NCI-H2107 treated with DMSO at 0.1 percent for 48 hours (cell line): Measurements from ENCODE around the gene CPSF7.
"Not testable (repeated sequence)": the region's sequence is repeated elsewhere in the genome, so short reads cannot be mapped to it uniquely, and the experiment has no call there.

ENCODE experiments used
- DNase-seq: peaks from one replicate; lab custom pipeline; 2025; ENCODE audit not compliant: unreplicated experiment; lab: John Stamatoyannopoulos, UW

The CPSF7 gene

DNA sequence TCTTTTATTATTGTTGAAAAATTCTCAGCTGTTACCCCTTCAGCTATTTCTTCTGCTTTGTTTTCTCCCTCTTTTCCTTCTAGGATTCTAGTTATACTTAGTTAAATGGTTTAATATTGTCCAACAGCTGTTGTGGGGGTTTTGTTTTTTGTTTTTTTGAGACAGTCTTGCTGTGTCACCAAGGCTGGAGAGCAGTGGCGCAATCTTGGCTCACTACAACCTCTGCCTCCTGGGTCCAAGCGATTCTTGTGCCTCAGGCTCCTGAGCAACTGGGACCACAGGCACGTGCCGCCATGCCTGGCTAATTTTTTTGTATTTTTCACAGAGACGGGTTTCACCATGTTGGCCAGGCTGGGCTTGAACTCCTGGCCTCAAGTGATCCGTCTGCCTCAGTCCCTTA lies 12.8 kb upstream of the CPSF7 start:
- no peak for DNase-seq

DNA sequence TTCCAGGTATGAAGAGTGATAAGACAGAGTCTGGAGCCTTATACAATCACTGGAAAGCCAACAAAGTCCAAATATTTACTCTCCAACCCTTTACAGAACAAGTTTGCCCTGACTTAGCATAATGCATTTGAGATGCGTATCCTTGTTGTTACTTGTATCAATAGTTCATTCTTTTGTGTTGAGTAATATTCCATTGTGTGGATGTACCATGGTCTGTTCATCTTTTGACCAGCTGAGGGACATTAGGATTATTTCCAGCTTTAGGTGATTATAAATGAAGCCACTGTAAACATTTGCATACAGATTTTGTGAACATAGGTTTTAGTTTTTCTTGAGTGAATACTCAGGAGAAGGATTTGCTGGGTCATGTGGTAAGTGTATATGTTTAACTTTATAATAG lies 9.8 kb upstream of the CPSF7 start:
- no peak for DNase-seq

DNA sequence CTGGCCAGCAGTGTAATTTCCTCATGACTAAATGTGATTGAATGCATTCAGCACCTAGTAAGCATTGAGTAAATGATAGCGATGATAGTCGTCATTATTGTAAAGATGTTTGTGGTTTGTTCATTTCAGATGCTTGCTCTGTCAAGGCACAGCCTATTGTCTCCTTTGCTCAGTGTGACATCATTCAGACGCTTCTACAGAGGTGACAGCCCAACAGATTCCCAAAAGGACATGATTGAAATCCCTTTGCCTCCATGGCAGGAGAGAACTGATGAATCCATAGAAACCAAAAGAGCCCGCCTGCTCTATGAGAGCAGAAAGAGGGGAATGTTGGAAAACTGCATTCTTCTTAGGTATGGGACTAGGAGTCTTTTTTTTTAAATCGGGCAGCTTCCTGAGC lies 7.7 kb upstream of the CPSF7 start:
- DNase-seq, result no peak

DNA sequence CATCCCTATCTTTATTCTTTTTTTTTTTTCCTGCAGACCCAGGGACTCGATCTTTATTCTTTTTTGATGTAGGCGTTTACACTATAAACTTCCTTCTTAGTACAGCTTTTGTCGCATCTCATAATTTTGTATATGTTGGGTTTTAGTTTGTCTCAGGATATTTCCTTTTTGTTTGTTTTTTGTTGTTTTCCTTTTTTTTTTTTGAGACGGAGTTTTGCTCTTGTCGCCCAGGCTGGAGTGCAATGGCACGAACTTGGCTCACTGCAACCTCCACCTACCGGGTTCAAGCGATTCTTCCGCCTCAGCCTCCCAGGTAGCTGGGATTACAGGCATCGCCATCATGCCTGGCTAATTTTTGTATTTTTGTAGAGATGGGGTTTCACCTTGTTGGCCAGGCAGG lies 1.1 kb upstream of the CPSF7 start:
- DNase-seq, result not testable (repeated sequence)

DNA sequence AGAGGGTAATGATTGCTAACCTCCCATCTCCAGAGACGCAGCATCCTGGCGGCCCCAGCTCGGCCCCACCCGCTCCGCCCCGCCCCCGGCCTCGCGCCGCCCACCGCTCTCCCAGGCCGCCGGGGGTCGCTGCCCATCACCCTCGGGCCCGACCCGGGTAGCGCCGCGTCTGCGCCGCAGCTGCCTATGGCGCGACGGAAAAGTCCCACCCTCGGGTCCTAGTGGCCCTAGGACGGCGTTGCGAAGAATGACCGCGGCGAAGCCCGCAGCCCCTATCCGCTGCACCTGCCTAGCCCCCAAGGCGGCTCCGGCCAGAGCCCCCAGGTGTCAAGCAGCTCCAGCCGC lies 457 bp downstream of the CPSF7 start:
- no peak for DNase-seq

DNA sequence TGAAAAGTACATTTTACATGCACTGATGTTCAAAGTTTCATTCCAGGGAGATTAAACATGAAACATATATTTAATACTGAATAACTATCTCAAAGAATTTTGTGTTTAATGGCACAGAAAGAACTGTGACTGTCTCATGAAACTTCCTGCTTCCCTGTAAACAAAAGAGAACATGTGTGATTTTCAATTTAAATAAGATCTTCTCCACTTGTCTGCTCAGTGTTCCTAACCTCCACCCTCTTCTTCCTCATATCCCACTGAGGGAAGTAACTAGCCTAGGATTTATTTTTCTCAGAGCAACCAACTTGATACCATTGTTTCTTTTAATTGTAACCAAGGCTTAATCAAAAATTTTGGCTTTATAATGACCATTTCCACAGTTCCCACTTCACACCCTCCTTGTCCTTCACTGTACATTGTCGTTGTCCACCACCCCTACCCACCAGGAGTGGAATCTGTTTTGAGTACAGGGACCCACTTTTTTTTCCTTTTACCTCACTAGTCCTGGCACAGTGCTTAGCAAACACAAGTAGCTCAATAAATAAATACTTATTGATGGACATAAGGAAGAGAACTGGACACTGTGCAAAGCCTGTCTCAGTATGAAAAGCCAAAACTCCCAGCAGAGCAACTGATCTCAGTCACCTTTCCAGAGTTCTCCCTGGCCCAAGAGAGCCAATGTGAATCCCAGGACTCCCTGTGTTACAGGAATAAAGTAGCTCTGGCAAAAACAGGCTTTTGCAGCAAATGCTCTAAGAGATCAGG lies 4.2 kb downstream of the CPSF7 start:
- DNase-seq, result no peak

DNA sequence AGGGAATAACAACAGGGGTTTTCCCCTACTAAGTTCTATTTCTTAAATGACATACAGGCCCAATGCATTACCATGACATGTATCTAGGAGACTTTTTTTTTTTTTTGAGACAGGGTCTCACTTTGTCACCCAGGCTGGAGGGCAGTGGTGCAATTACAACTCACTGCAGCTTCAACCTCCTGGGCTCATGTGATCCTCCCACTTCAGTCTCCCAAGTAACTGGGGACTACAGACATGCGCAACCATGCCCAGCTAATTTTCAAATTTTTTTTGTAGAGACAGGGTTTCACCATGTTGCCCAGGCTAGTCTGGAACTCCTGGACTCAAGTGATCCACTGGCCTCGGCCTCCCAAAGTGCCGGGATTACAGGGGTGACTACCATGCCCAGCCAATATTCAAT lies 7.5 kb downstream of the CPSF7 start:
- DNase-seq, result no peak

DNA sequence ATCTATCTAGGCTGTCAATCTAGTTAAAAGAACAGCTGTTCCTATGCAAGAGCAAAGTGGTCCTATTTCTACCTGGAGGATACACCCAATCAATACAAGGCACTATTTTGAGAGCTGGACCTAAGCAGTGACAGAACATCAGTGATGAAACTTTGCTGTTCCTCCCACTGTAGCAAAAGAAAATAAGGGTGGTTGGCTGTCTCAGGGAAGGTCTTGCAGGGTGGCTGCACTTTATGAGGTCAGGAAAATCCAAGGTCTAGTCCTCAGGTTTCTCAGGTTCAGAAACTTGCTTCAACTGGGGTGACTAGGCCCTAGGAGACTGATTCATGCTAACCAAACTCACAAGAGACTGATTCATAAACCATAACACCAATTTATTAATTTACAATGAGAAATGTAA lies 11.6 kb downstream of the CPSF7 start:
- no peak for DNase-seq

DNA sequence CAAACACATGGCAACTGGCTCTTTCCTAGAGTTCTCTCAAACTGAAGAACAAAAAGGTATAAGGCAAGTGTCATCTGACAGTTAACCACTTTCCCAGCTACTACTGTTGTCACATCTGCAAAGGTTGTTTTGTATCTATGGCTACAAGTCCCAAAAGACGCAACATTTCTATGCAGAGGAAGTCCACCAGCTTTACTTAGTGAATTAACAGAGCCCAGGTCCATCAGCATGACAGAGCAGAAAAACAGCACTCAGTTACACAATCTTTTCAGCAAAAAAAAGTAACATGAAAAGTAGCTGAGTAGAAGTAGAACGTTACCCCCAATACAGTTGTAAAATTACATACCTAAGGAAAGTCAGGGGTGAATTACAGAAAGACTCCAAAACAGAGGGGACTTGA lies 12.1 kb downstream of the CPSF7 start:
- DNase-seq, result no peak

DNA sequence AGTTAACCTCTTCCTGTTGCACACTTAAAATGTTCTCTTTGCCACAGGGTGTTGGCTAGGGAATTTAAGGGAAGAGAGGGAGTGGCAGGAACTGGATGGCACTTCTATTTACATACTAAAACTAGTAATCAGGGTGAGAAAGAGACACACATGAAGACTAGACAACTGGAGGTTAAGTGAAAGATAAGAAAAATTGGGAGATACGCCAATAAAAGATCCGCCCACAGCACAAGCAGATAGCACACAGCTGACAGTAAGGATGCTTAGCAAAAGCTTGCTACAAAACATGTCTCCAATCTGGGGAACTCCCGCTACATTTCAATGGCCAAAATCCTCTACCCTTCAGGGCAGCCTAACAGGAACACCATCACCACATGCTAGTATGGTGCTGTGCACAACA lies 12.8 kb downstream of the CPSF7 start:
- DNase-seq, result no peak

DNA sequence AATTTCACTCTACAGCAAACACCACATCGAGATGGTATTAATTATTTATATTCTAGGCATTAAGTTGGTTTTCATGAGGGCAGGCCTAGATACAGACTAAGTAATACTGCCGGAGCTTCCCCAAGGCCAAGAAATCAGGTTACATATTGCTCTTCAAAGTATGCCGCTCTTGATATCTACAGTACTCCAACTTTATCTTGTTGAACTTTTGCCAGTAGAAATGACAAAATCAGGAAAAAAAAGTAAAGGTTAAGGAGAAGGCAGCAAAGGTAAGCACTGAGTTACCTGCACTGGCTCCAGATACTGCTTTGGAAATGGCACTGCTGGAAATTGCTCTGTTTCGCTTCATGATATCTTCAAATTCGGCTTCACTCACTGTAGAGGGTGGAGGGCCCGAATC lies 14.4 kb downstream of the CPSF7 start:
- DNase-seq, result no peak

DNA sequence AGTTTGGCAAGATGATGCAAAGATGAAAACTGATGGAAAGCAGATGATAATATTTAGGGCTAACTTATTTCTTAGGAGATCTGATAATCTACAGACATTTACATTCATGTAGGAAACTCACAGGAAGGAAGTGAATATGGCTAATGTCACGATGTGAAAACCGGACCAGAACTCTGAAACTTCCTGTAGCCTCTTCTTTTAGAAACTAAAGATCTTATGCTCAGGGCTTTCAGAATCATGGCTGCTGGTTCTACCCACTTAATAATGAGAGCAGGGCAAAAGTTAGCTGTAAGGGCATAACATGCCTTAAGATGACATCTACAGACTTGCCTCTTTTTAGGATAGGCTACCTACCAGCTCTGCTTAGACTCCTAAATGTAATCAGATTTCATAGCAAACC lies 15.2 kb downstream of the CPSF7 start:
- no peak for DNase-seq

DNA sequence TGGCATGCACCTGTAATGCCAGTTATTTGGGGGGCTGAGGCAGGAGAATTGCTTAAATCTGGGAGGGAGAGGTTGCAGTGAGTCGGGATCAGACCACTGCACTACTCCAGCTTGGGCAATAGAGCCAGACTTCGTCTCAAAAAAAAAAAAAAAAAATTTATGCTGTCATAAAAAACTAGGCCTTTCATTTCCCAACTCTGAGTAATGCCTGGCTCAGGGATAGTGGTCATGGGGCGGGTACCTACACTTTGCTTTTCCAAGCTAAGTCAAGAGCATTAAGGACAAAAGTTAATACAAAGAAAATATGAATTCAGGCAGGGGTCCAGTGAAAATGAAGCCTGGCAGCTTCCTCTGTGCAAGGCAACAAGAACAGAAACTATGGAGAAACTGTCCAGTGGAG lies 16.3 kb downstream of the CPSF7 start:
- no peak for DNase-seq

DNA sequence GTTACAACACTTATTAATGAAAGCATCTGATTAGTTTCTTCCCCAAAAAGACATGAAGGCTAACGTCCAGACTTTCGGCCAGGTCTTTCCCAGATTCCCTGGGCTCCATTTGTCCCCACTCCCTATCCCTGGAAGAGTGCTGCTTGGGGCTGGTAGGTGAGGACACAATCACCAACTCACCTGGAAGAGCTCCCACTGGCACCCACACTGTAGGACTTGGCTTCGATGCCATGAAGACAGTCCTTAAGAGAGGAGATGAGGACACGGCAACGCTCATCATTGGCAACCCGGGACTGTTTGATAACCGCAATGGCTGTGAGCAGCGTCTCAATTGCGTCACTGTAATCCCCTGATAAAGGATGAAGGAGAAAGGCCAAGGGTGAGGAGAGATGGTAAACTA lies 18.2 kb downstream of the CPSF7 start:
- DNase-seq, result no peak

DNA sequence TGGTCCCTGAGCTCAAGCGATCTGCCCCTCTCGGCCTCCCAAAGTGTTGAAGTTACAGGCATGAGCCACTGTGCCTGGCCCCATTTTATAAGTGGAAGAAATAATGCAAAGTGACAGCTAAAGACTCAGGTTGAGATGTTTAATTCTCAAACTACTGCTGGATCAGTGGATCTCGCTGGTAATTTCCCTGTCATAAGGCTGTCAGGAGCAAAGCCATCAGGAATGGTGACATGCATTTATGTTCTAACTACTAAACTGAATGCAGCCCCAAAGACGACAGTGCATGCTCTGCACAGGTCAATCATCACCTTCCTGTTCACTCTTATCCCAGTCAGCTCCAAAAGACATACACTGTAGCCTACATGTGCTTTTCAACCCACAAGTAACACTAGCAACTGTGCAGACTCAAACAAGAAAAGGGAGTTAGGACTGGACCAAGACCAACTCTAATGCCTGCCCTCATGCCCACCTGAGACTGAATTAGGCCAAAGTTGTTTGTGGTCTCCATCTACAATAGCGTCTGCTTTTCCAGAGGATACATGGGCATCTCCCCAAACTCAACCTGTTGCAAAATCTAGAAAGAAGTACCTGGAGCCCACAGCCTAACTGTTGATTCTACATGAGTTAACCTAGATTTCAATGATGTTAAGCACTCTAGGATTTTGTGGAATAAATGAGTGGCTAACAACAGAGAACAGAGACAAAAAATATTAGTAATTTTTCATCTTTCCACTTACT lies 22.6 kb downstream of the CPSF7 start:
- DNase-seq, result no peak

DNA sequence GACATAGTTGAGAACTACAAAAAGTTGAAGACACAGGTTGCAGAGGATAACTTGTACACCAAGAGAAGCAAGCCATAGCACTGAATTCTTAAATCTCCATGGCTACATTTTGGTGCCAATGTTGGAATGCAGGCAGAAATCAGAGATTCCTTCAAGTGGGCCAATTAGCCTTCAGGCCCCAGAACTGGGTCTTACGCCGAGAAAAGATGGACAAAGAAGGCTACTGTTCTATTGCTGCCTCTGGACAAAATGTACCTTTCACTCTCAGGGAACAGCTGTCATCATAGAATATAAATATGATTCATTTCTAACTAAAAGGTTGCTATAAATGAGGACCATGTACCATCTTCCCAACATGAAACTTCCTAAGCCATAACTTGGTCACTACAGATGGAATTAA lies 23.7 kb downstream of the CPSF7 start:
- no peak for DNase-seq

DNA sequence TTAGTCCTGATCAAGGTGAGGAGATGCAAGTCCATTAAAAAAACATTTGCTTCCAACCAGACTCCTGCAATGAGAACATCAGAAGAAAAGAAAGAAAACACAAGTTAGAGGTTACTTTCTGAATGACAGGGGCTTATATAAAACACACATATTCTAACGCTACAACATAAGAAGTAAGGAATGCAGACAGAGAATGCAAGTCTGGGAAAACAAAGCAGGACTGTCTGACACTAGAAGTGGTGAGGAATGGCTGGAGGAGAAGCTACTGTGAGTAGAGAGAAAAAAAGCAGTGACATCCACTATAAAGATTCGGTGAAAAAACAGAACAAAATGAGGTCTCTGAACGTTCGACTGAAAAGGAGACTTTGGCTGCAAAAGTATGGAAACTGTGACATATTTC lies 25.1 kb downstream of the CPSF7 start:
- no peak for DNase-seq

DNA sequence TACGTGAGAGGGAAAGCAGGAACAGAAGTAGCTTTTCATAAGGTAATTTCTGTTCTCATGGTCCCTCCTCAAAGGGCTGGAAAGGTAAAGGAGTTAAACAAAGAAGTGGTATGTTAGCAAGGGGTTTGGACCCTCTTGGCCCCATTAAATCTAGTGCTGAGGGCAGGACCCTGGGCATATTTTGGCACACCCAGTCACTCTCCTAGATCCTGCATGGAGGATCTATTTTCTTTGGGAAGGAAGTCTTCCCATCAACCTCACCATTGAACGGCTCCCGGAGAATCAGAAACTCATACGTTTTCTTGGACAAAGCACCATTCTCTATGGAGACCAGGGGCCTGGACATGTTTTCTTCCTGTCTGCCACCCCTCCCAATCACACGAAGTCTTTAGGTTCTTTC lies 25.7 kb downstream of the CPSF7 start:
- DNase-seq, result no peak

DNA sequence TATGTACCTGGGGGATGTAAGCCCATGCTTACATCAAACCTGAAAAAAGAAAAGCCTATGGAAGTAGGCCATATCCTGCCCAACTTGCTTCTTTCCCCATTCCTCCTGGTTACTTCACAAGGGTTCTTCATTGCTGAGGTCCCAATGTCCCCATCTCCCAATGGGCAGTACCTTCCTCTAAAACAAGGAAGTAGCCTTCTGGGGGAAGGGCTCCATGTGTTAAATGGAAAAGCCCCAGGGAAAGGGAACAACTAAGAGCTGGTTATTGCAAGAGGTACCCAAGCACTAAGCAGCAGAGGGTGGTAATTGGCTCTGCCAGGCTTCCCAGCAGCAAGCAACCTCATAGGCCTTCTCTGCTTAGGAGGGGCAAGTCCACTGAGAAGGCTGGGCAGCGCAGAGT lies 26.1 kb downstream of the CPSF7 start:
- DNase-seq, result no peak

DNA sequence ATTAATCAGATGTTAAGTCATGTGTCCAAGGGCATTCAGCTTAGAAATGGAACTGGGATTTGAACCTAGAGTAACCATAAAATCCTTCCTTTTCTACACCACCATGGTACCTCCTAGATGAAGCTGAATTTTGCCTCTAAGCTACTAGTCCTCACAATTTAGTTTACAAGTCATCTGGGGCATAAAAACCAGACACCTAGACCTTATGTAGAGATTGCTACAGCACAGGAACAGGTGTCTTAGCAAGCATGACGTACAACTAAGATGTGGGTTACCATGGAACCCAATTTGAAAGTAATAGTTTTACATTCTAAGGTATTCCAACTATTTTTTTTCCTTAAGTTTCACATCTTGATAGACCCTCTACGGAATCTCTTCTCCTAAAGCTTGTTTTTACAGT lies 28.2 kb downstream of the CPSF7 start:
- no peak for DNase-seq

DNA sequence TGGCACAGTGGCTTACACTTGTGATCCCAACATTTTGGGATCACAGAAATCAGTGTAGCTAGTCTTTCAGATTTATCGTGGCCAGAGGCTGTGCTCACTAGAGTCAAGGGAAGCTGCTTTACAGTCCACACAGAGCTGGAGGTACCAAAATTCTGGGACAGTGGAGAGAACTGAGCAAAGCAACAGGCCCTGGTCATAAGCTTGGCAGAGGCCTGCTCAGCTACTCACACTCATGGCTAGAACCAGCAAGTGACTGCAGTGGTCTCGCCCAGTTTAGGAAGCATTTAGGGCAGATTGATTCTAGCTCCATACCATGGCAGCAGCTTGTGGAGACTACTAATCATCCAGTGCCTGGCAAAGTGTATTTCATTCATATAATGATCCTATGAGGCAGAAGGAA lies 28.6 kb downstream of the CPSF7 start:
- DNase-seq, result no peak

DNA sequence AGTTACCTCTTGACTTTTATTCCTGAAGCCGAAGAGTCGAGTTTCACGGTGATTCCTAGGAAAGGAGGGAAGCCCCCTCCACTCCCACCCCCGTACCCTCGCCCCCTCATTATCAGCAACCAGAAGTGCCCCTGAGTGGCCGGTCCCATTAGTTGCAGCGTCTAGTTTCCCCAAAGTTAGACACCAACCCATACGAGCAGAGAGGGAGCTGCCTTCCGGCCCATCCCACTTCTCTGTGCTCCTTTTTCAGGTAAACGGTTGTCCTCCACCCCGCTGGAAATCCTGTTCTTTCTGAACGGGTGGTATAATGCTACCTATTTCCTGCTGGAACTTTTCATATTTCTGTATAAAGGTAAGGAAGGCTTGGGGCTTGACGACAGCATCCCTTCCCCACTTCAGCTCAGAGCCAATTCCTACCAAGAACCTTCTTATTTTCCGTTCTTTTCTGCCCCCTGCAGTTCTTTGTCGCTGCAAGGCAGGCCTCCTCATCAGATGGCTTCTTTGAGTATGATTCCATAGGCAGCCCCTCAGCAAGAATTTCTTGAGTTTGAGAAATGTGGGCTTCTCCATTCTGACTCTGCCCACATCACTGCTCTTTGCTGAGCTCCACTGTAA lies 36.7 kb downstream of the CPSF7 start:
- DNase-seq, result peak; percentile 10

DNA sequence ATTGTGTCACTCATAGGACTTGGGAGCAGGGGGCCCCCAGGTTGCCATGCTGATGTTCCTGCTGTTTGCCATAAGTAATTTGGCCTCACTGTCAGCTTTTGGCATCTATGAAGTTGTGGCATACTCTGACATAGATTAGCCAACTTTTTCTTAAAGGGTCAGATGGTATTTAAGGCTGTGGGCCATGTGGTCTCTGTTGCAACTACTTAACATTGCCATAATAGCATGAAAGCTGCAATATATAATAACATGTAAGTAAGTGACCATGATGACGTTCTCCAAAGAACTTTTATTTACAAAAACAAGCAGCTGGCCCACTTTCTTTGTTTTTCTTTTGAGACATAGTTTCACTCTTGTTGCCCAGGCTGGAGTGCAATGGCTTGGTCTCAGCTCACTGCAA lies 39.6 kb downstream of the CPSF7 start:
- DNase-seq, result no peak
